HL-60 (cell line): ENCODE measurements around the gene DNMT3A.

Source experiments
- CTCF ChIP-seq: IDR thresholded peaks from one replicate; pipeline ENCODE4 v1.5.1; 2011; ENCODE audit warnings: low read length, control low read depth, inconsistent platforms; ENCODE audit not compliant: insufficient read depth
- GABPA ChIP-seq: IDR thresholded peaks from 2 replicates; pipeline ENCODE4 v1.6.1; 2012; ENCODE audit warnings: low read depth
- POLR2AphosphoS5 ChIP-seq: IDR thresholded peaks from 2 replicates; pipeline ENCODE4 v1.6.1; 2012; ENCODE audit warnings: low read depth
- REST ChIP-seq: IDR thresholded peaks from 2 replicates; pipeline ENCODE4 v1.6.1; 2012; ENCODE audit warnings: low read depth; ENCODE audit not compliant: insufficient replicate concordance

- TF ChIP-seq CTCF (no peak), POLR2AphosphoS5 (no peak), REST (no peak), GABPA (no peak)
These were observed 72.5 kb downstream of the DNMT3A start for GRCh38 chr2:25269233-25269632.
